Liver (tissue), 9 donors: ENCODE measurements around the gene TACC2. TPM values are rescaled to one million over a fixed set of nuclear protein-coding genes. Genes with fewer than 3 reads are reported as not detected.

Source experiments
- DNase-seq: peaks from one replicate; pipeline ENCODE4 v3.0.0-alpha.2; 2017; ENCODE audit warnings: low spot score
- H3K27ac ChIP-seq, 2 donors: one replicate each; pipeline ENCODE4 v1.7.0; 2013; ENCODE audit warnings: inconsistent platforms in 2 of 2, low read length in 2 of 2, control low read depth in 1 of 2, low read depth in 1 of 2, mild to moderate bottlenecking in 1 of 2
- H3K27me3 ChIP-seq, 4 donors: one replicate each; pipeline versions ENCODE4 v1.6.1 to v1.7.0; 2013; ENCODE audit warnings: low read length in 3 of 4, inconsistent platforms in 1 of 4, mild to moderate bottlenecking in 1 of 4, moderate library complexity in 1 of 4; ENCODE audit not compliant: control insufficient read depth in 4 of 4, insufficient read depth in 4 of 4
- H3K36me3 ChIP-seq, 4 donors: one replicate each; pipeline versions ENCODE4 v1.6.1 to v1.7.0; 2013; ENCODE audit warnings: low read length in 3 of 4, mild to moderate bottlenecking in 3 of 4, low read depth in 1 of 4, moderate library complexity in 1 of 4; ENCODE audit not compliant: control insufficient read depth in 4 of 4, insufficient read depth in 3 of 4
- H3K4me1 ChIP-seq, 4 donors: one replicate each; pipeline versions ENCODE4 v1.6.1 to v1.7.0; 2013; ENCODE audit warnings: low read length in 3 of 4, mild to moderate bottlenecking in 3 of 4, moderate library complexity in 1 of 4; ENCODE audit not compliant: control insufficient read depth in 4 of 4, insufficient read depth in 4 of 4
- H3K4me3 ChIP-seq, 3 donors: one replicate each; pipeline versions ENCODE4 v1.6.1 to v1.7.0; 2013; ENCODE audit warnings: low read length in 3 of 3, control low read depth in 1 of 3, low read depth in 1 of 3, mild to moderate bottlenecking in 1 of 3
- H3K9ac ChIP-seq, 2 donors: one replicate each; pipeline ENCODE4 v1.7.0; 2013; ENCODE audit warnings: low read length in 2 of 2, mild to moderate bottlenecking in 2 of 2, moderate library complexity in 2 of 2, control low read depth in 1 of 2, low read depth in 1 of 2
- H3K9me3 ChIP-seq, 4 donors: one replicate each; pipeline versions ENCODE4 v1.6.1 to v1.7.0; 2013; ENCODE audit warnings: low read length in 3 of 4; ENCODE audit not compliant: control insufficient read depth in 4 of 4
- EGR1 ChIP-seq, 2 donors: IDR thresholded peaks; 2 replicates each; pipeline ENCODE4 v1.6.1; 2016 to 2018; ENCODE audit warnings: antibody characterized with exemption in 2 of 2, low read depth in 2 of 2
- FOXA1 ChIP-seq: IDR thresholded peaks from 2 replicates; pipeline ENCODE4 v1.6.1; 2016; ENCODE audit warnings: antibody characterized with exemption
- FOXA2 ChIP-seq: IDR thresholded peaks from 2 replicates; pipeline ENCODE4 v1.6.1; 2016; ENCODE audit warnings: antibody characterized with exemption
- GABPA ChIP-seq, 2 donors: IDR thresholded peaks in 1 of 2; conservative IDR thresholded peaks in 1 of 2; 2 replicates each; pipeline ENCODE4 v1.6.1; 2016; ENCODE audit warnings: antibody characterized with exemption in 2 of 2, mild to moderate bottlenecking in 1 of 2, moderate library complexity in 1 of 2
- HNF4G ChIP-seq: IDR thresholded peaks from 2 replicates; pipeline ENCODE4 v1.6.1; 2016; ENCODE audit warnings: antibody characterized with exemption
- JUND ChIP-seq, 2 donors: IDR thresholded peaks; 2 replicates each; pipeline ENCODE4 v1.6.1; 2016; ENCODE audit warnings: antibody characterized with exemption in 2 of 2
- NR2F2 ChIP-seq: IDR thresholded peaks from 2 replicates; pipeline ENCODE4 v1.6.1; 2016; ENCODE audit warnings: antibody characterized with exemption
- RAD21 ChIP-seq, 2 donors: IDR thresholded peaks; 2 replicates each; pipeline ENCODE4 v1.6.1; 2016; ENCODE audit warnings: antibody characterized with exemption in 2 of 2, mild to moderate bottlenecking in 2 of 2
- RXRA ChIP-seq, 2 donors: IDR thresholded peaks; 2 replicates each; pipeline ENCODE4 v1.6.1; 2017 to 2018; ENCODE audit warnings: antibody characterized with exemption in 2 of 2, mild to moderate bottlenecking in 1 of 2
- SP1 ChIP-seq: IDR thresholded peaks from 2 replicates; pipeline ENCODE4 v1.6.1; 2018; ENCODE audit warnings: antibody characterized with exemption, mild to moderate bottlenecking
- TAF1 ChIP-seq: conservative IDR thresholded peaks from 2 replicates; pipeline ENCODE4 v1.6.1; 2016; ENCODE audit warnings: antibody characterized with exemption, mild to moderate bottlenecking
- YY1 ChIP-seq: IDR thresholded peaks from 2 replicates; pipeline ENCODE4 v1.6.1; 2016; ENCODE audit warnings: antibody characterized with exemption, mild to moderate bottlenecking
- WGBS: extraction: QIAGEN DNeasy Blood & Tissue Kit; methylation state at CpG from one replicate; pipeline ENCODE4 v1.1.7; 2013; 5-methylcytosine and 5-hydroxymethylcytosine counted together
- polyA plus RNA-seq, 2 donors: library from polyadenylated mRNA; stranded (reverse) in 1 of 2; unstranded in 1 of 2; fragments of 200-250 nt in 1 of 2; fragments of >200 nt in 1 of 2; fragmentation: Nextera tagmentation in 1 of 2; extraction: Ambion mirVana in 1 of 2; gene quantifications; one replicate each; pipeline versions ENCODE4 v1.2.1 to v1.2.3, GENCODE V29; 2013 to 2015
- total RNA-seq, 2 donors: library from RNA; depleted of rRNA; stranded (reverse); fragments of >200 nt; gene quantifications; one replicate each; pipeline ENCODE4 v1.2.3, GENCODE V29; 2014
- TF ChIP-seq, protein P1 (sequence below): IDR thresholded peaks from 2 replicates; pipeline ENCODE4 v1.6.1; 2016; ENCODE audit warnings: antibody characterized with exemption
- TF ChIP-seq, protein P2 (sequence below): IDR thresholded peaks from 2 replicates; pipeline ENCODE4 v1.6.1; 2016; ENCODE audit warnings: antibody characterized with exemption
- TF ChIP-seq, protein P3 (sequence below): IDR thresholded peaks from 2 replicates; pipeline ENCODE4 v1.6.1; 2016; ENCODE audit warnings: antibody characterized with exemption, mild to moderate bottlenecking
- TF ChIP-seq, protein P4 (sequence below): fragments of 150-350 bp; IDR thresholded peaks from 2 replicates; pipeline ENCODE4 v1.5.1; 2017; ENCODE audit warnings: improper control_type of control experiment, low read depth, low read length; ENCODE audit not compliant: missing input control
- TF ChIP-seq, protein P5 (sequence below): IDR thresholded peaks from 2 replicates; pipeline ENCODE4 v1.6.1; 2016; ENCODE audit warnings: antibody characterized with exemption
- donor health status: healthy.
- donor health status: healthy.
- donor health status: healthy.
- donor health status: healthy.
- donor health status: healthy.

TACC2 gene
- total and polyA plus RNA-seq, 4 donors, result 1.5 to 9.1 (median 7.8) TPM

- WGBS, result 97% methylated on average over 4 of the region's 4 CpGs
- Histone ChIP-seq H3K36me3 (no peaks in the 10 kb centered on the region), H3K9ac (no peak overlapping the region), H3K4me1 (peaks cover 0 to 4% (median 0%) of the 10 kb centered on the region in 4 donors), H3K27ac (no peak overlapping the region), H3K4me3 (no peak overlapping the region), H3K27me3 (no peaks in the 10 kb centered on the region), H3K9me3 (no peaks in the 10 kb centered on the region)
- DNase-seq, result no peak
- TF ChIP-seq YY1, result no peak
- TF ChIP-seq, protein P1, sequence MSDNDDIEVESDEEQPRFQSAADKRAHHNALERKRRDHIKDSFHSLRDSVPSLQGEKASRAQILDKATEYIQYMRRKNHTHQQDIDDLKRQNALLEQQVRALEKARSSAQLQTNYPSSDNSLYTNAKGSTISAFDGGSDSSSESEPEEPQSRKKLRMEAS, result no peak
- TF ChIP-seq RAD21 (IDR thresholded peaks at IDR 0.05), result no peak
- TF ChIP-seq, protein P2, sequence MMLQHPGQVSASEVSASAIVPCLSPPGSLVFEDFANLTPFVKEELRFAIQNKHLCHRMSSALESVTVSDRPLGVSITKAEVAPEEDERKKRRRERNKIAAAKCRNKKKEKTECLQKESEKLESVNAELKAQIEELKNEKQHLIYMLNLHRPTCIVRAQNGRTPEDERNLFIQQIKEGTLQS, result no peak
- TF ChIP-seq RXRA (IDR thresholded peaks at IDR 0.05), result no peak
- TF ChIP-seq JUND (IDR thresholded peaks at IDR 0.05), result no peak
- TF ChIP-seq, protein P3, sequence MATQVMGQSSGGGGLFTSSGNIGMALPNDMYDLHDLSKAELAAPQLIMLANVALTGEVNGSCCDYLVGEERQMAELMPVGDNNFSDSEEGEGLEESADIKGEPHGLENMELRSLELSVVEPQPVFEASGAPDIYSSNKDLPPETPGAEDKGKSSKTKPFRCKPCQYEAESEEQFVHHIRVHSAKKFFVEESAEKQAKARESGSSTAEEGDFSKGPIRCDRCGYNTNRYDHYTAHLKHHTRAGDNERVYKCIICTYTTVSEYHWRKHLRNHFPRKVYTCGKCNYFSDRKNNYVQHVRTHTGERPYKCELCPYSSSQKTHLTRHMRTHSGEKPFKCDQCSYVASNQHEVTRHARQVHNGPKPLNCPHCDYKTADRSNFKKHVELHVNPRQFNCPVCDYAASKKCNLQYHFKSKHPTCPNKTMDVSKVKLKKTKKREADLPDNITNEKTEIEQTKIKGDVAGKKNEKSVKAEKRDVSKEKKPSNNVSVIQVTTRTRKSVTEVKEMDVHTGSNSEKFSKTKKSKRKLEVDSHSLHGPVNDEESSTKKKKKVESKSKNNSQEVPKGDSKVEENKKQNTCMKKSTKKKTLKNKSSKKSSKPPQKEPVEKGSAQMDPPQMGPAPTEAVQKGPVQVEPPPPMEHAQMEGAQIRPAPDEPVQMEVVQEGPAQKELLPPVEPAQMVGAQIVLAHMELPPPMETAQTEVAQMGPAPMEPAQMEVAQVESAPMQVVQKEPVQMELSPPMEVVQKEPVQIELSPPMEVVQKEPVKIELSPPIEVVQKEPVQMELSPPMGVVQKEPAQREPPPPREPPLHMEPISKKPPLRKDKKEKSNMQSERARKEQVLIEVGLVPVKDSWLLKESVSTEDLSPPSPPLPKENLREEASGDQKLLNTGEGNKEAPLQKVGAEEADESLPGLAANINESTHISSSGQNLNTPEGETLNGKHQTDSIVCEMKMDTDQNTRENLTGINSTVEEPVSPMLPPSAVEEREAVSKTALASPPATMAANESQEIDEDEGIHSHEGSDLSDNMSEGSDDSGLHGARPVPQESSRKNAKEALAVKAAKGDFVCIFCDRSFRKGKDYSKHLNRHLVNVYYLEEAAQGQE, result no peak
- TF ChIP-seq TAF1, result no peak
- no peak for TF ChIP-seq HNF4G
- no peak for TF ChIP-seq SP1
Measured at GRCh38 chr10:121999301-121999700, 10.3 kb downstream of the TACC2 start.

DNA sequence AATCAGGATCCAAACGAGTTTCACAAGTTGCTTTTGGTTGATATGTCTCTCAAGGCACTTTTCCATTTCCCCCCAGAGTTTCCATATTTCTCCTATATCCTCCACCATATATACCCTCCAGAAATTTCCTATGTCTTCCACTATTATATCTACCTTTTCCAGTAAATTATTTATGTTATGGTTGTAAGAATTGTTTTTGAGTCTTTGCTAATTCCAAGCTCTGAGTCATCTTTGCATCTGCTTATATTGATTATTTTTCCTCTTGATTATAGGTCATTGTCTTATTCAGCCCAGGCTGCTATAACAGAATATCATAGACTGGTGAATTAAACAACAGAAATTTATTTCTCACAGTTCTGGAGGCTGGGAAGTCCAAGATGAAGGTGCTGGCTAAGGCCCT is 12.7 kb downstream of the TACC2 start:
- 70% methylated on average over 1 of the region's 1 CpG for WGBS
- Histone ChIP-seq H3K9ac (no peak overlapping the region), H3K9me3 (no peaks in the 10 kb centered on the region), H3K36me3 (no peaks in the 10 kb centered on the region), H3K27me3 (no peaks in the 10 kb centered on the region), H3K27ac (no peak overlapping the region), H3K4me1 (no peaks in the 10 kb centered on the region), H3K4me3 (no peak overlapping the region)
- TF ChIP-seq, protein P4, sequence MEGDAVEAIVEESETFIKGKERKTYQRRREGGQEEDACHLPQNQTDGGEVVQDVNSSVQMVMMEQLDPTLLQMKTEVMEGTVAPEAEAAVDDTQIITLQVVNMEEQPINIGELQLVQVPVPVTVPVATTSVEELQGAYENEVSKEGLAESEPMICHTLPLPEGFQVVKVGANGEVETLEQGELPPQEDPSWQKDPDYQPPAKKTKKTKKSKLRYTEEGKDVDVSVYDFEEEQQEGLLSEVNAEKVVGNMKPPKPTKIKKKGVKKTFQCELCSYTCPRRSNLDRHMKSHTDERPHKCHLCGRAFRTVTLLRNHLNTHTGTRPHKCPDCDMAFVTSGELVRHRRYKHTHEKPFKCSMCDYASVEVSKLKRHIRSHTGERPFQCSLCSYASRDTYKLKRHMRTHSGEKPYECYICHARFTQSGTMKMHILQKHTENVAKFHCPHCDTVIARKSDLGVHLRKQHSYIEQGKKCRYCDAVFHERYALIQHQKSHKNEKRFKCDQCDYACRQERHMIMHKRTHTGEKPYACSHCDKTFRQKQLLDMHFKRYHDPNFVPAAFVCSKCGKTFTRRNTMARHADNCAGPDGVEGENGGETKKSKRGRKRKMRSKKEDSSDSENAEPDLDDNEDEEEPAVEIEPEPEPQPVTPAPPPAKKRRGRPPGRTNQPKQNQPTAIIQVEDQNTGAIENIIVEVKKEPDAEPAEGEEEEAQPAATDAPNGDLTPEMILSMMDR, result no peak
- TF ChIP-seq FOXA2, result no peak
- DNase-seq, result no peak

DNA sequence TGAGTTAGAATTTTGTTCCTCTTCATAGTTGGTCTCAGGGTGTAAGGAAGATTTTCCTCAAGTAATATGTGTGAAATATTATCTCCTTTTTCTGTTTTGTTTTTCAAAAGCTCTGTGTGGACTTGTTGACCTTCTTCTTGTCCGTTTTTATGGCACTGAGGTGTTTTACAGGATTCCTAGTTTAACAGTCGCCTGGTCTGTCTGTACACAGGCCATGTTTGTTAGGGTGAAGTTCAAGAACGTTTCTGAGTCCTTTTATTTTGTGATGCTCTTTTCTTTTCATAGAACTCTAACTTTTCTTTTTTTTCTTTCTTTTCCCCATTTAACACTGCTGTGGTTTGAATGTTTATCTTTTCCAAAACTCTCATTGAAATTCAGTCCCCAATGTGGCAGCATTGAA is 18.5 kb downstream of the TACC2 start:
- no peak for DNase-seq
- Histone ChIP-seq H3K27me3 (no peaks in the 10 kb centered on the region), H3K4me3 (no peak overlapping the region), H3K9me3 (no peaks in the 10 kb centered on the region), H3K27ac (no peak overlapping the region), H3K9ac (no peak overlapping the region), H3K36me3 (no peaks in the 10 kb centered on the region), H3K4me1 (peaks cover 0 to 3% (median 1%) of the 10 kb centered on the region in 4 donors)
- 37% methylated on average over 3 of the region's 3 CpGs for WGBS
- TF ChIP-seq JUND (IDR thresholded peaks at IDR 0.05) (no peak), GABPA (IDR thresholded peaks at IDR 0.05 in 1 of 2, conservative IDR thresholded peaks at IDR 0.05 in 1 of 2) (no peak), TAF1 (no peak), HNF4G (no peak), SP1 (peak; percentile 50), EGR1 (IDR thresholded peaks at IDR 0.05; ENCODE audit: low read depth in 2 of 2) (no peak), YY1 (no peak), NR2F2 (no peak), FOXA1 (no peak)
- TF ChIP-seq, protein P2, result no peak
- TF ChIP-seq, protein P5, sequence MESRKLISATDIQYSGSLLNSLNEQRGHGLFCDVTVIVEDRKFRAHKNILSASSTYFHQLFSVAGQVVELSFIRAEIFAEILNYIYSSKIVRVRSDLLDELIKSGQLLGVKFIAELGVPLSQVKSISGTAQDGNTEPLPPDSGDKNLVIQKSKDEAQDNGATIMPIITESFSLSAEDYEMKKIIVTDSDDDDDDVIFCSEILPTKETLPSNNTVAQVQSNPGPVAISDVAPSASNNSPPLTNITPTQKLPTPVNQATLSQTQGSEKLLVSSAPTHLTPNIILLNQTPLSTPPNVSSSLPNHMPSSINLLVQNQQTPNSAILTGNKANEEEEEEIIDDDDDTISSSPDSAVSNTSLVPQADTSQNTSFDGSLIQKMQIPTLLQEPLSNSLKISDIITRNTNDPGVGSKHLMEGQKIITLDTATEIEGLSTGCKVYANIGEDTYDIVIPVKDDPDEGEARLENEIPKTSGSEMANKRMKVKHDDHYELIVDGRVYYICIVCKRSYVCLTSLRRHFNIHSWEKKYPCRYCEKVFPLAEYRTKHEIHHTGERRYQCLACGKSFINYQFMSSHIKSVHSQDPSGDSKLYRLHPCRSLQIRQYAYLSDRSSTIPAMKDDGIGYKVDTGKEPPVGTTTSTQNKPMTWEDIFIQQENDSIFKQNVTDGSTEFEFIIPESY, result no peak
- TF ChIP-seq, protein P3, result no peak
